Gastrocnemius medialis (tissue), 4 donors: ENCODE measurements around the gene SLC18A2. TPM values are rescaled to one million over a fixed set of nuclear protein-coding genes. Genes with fewer than 3 reads are reported as not detected.

Experiments
- ATAC-seq, 2 donors: fragments of 150-250 bp; one replicate each; pipeline ENCODE4 v1.9.1; 2016
- DNase-seq, 2 donors: peaks; one replicate each; pipeline ENCODE4 v3.0.0-alpha.2; 2019
- H3K27ac ChIP-seq, 4 donors: fragments of 200-600 bp; sonication (generic); 1 replicate in 1 of 4; 2 replicates in 3 of 4; pipeline ENCODE4 v1.5.1; 2016 to 2018; ENCODE audit warnings: mild to moderate bottlenecking in 2 of 4, moderate library complexity in 1 of 4
- H3K27me3 ChIP-seq, 3 donors: fragments of 200-600 bp; sonication (generic) in 2 of 3; 1 replicate in 1 of 3; 2 replicates in 2 of 3; pipeline versions ENCODE4 v1.5.1 to v1.6.0; 2016 to 2019; ENCODE audit warnings: mild to moderate bottlenecking in 1 of 3, moderate library complexity in 1 of 3
- H3K36me3 ChIP-seq, 2 donors: fragments of 200-600 bp; sonication (generic) in 1 of 2; one replicate each; pipeline ENCODE4 v1.5.1; 2017 to 2018
- H3K4me1 ChIP-seq, 2 donors: fragments of 200-600 bp; sonication (generic) in 1 of 2; one replicate each; pipeline ENCODE4 v1.5.1; 2016 to 2017; ENCODE audit warnings: mild to moderate bottlenecking in 2 of 2
- H3K4me3 ChIP-seq, 4 donors: fragments of 200-600 bp; sonication (generic) in 3 of 4; 1 replicate in 1 of 4; 2 replicates in 3 of 4; pipeline ENCODE4 v1.5.1; 2016 to 2019; ENCODE audit warnings: mild to moderate bottlenecking in 2 of 4
- H3K9me3 ChIP-seq, 3 donors: fragments of 200-600 bp; sonication (generic) in 2 of 3; 1 replicate in 1 of 3; 2 replicates in 2 of 3; pipeline ENCODE4 v1.5.1; 2016 to 2019
- CTCF ChIP-seq, 5 experiments: fragments of 450-650 bp in 3 of 5; fragments of 200-600 bp in 2 of 5; sonication (generic) in 2 of 5; IDR thresholded peaks in 4 of 5; conservative IDR thresholded peaks in 1 of 5; 1 replicate in 4 of 5; 2 replicates in 1 of 5; pipeline ENCODE4 v1.5.1; 2016 to 2019; ENCODE audit warnings: antibody characterized with exemption in 5 of 5, mild to moderate bottlenecking in 3 of 5, moderate library complexity in 3 of 5
- POLR2A ChIP-seq, 2 donors: fragments of 450-650 bp; IDR thresholded peaks; one replicate each; pipeline ENCODE4 v1.6.1; 2017; ENCODE audit warnings: antibody characterized with exemption in 2 of 2, mild to moderate bottlenecking in 2 of 2, moderate library complexity in 2 of 2
- in situ Hi-C, 4 donors: fragments of 200-750 bp; cut with MboI; loops; one replicate each; pipeline versions ENCODE4 v1.15.0 to v1.8.0; 2017; ENCODE audit warnings: low sequenced_read_pairs in 4 of 4
- intact Hi-C: fragments of 100-400 bp; cut with DNase I; formaldehyde crosslinking; loops from one replicate; pipeline ENCODE4 v1.15.1; 2023; ENCODE audit warnings: low total_unique reads
- total RNA-seq, 4 donors: library from RNA; depleted of rRNA; stranded (reverse); fragments of >200 nt; gene quantifications; one replicate each; pipeline versions ENCODE4 v1.1.0 to v1.2.3, GENCODE V29; 2016

The SLC18A2 gene
- total RNA-seq, 4 donors from 2014 or later = 0.04 to 0.39 (median 0.13) TPM

DNA sequence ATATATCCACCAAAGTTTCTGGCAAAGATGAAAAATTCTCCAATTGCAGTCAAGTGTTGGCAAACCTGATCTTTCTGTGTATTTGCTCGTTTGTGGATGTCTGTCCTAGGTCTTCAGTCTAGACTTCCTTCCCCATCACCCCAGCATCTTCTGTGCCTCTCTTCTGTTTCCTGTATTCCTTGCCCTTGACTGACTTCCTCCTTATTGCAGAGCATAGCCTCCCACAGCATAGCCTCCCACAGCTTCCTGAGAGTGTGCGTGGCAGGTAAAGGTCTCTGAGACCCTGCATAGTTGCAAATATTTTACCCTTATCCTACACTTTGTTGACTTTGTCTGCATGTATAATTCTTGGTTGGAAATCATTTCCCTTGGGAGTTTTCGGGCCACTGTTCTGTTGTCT is 18.4 kb downstream of the SLC18A2 start:
- no peak for DNase-seq
- no peak overlapping the region for H3K4me3 ChIP-seq
- no peaks in the 10 kb centered on the region for H3K36me3 ChIP-seq
- TF ChIP-seq POLR2A (IDR thresholded peaks at IDR 0.05) (no peak), CTCF (IDR thresholded peaks at IDR 0.05 in 4 of 5, conservative IDR thresholded peaks at IDR 0.05 in 1 of 5) (no peak)
- no peak overlapping the region for H3K27ac ChIP-seq
- in situ Hi-C loops (no loop called here), intact Hi-C loops (no loop called here)
- H3K4me1 ChIP-seq = no peaks in the 10 kb centered on the region
- no peak for ATAC-seq
- no peaks in the 10 kb centered on the region for H3K9me3 ChIP-seq
- peaks cover 6 to 29% (median 14%) of the 10 kb centered on the region in 3 donors for H3K27me3 ChIP-seq

DNA sequence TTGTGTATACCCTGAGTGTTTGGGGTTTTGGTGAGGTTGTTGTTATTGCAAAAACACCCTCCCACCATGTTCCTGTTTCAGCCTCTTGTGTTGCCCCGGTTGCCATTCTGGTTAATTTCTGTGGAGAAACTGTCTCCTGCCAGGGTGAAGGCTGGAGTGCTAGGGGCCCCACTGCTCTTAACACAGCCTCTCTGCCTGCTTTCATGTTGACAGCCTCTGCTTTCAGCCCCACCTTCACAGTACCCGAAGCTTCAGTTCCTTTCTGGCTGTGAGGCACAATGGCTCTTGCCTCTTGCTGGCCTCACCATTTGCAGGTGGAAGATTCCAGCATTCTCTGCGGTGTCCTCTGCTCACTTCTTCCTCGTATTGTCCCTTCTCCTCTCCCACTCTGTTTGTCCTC is 19.2 kb downstream of the SLC18A2 start:
- no peak overlapping the region for H3K27ac ChIP-seq
- DNase-seq = no peak
- TF ChIP-seq CTCF (IDR thresholded peaks at IDR 0.05 in 4 of 5, conservative IDR thresholded peaks at IDR 0.05 in 1 of 5) = no peak
- TF ChIP-seq POLR2A (IDR thresholded peaks at IDR 0.05) = no peak
- no peaks in the 10 kb centered on the region for H3K36me3 ChIP-seq
- in situ Hi-C loops = no loop called here
- ATAC-seq = no peak
- no peaks in the 10 kb centered on the region for H3K9me3 ChIP-seq
- peaks cover 6 to 29% (median 14%) of the 10 kb centered on the region in 3 donors for H3K27me3 ChIP-seq
- intact Hi-C loops = no loop called here
- H3K4me3 ChIP-seq = no peak overlapping the region
- no peaks in the 10 kb centered on the region for H3K4me1 ChIP-seq

DNA sequence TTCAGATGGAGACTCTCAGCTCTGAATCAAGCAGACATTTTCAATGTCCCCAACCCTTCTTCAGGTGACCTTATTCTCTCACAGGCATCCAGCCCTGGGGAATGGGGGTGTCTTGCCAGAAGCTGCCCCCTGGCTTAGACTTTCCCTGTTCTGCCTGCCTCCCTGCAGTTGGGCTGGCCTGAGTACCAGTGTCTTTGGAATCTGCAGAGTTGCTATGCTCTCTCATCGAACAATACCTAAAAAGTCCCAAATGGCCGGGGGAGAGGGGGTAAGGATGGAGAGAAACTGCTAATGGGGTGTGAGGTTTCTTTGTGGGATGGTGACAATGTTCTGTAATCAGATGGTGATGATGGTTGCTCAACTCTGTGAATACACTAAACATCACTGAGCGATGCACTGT is 20.6 kb downstream of the SLC18A2 start:
- DNase-seq (no peak), ATAC-seq (no peak)
- Histone ChIP-seq H3K9me3 (no peaks in the 10 kb centered on the region), H3K4me1 (no peaks in the 10 kb centered on the region), H3K4me3 (no peak overlapping the region), H3K36me3 (no peaks in the 10 kb centered on the region), H3K27ac (no peak overlapping the region), H3K27me3 (peaks cover 6 to 29% (median 14%) of the 10 kb centered on the region in 3 donors)
- TF ChIP-seq POLR2A (IDR thresholded peaks at IDR 0.05) = no peak
- TF ChIP-seq CTCF (IDR thresholded peaks at IDR 0.05 in 4 of 5, conservative IDR thresholded peaks at IDR 0.05 in 1 of 5) = no peak
- intact Hi-C loops = no loop called here
- in situ Hi-C loops = no loop called here

- Histone ChIP-seq H3K4me3 (no peak overlapping the region), H3K4me1 (no peaks in the 10 kb centered on the region), H3K36me3 (no peaks in the 10 kb centered on the region), H3K27me3 (peaks cover 6 to 29% (median 14%) of the 10 kb centered on the region in 3 donors), H3K9me3 (no peaks in the 10 kb centered on the region), H3K27ac (no peak overlapping the region)
- no peak for TF ChIP-seq POLR2A (IDR thresholded peaks at IDR 0.05)
- ATAC-seq (no peak), DNase-seq (no peak)
- in situ Hi-C loops = no loop called here
- intact Hi-C loops = no loop called here
Measured at GRCh38 chr10:117262291-117262902, 21.5 kb downstream of the SLC18A2 start.

GRCh38 chr10:117262903-117263293 is 22.0 kb downstream of the SLC18A2 start:
- TF ChIP-seq POLR2A (IDR thresholded peaks at IDR 0.05) (no peak), CTCF (IDR thresholded peaks at IDR 0.05 in 4 of 5, conservative IDR thresholded peaks at IDR 0.05 in 1 of 5) (no peak)
- DNase-seq (no peak), ATAC-seq (no peak)
- intact Hi-C loops (no loop called here), in situ Hi-C loops (no loop called here)
- Histone ChIP-seq H3K9me3 (no peaks in the 10 kb centered on the region), H3K4me1 (no peaks in the 10 kb centered on the region), H3K27ac (no peak overlapping the region), H3K36me3 (no peaks in the 10 kb centered on the region), H3K4me3 (no peak overlapping the region), H3K27me3 (peaks cover 6 to 29% (median 14%) of the 10 kb centered on the region in 3 donors)
